Lower lobe of right lung (tissue), 2 donors: ENCODE measurements around the gene TIAM1. TPM values are rescaled to one million over a fixed set of nuclear protein-coding genes. Genes with fewer than 3 reads are reported as not detected.

Experiments
- ATAC-seq, 2 donors: fragments of 200-7000 bp; cut with Tn5 transposase; one replicate each; pipeline ENCODE4 v1.9.1; 2020 to 2022; ENCODE audit warnings: mild to moderate bottlenecking in 2 of 2, moderate library complexity in 2 of 2
- DNase-seq: peaks from one replicate; pipeline ENCODE4 v3.0.0-alpha.2; 2020
- H3K27ac ChIP-seq: fragments of 200-600 bp; one replicate; pipeline ENCODE4 v1.8.0; 2022
- H3K27me3 ChIP-seq: fragments of 200-600 bp; one replicate; pipeline ENCODE4 v1.8.0; 2022; ENCODE audit warnings: low read depth
- H3K36me3 ChIP-seq: fragments of 200-600 bp; one replicate; pipeline ENCODE4 v1.8.0; 2022; ENCODE audit warnings: mild to moderate bottlenecking
- H3K4me1 ChIP-seq: fragments of 200-600 bp; one replicate; pipeline ENCODE4 v1.8.0; 2022
- H3K4me3 ChIP-seq: fragments of 200-600 bp; one replicate; pipeline ENCODE4 v1.8.0; 2022; ENCODE audit warnings: mild to moderate bottlenecking
- H3K9me3 ChIP-seq: fragments of 200-600 bp; one replicate; pipeline ENCODE4 v1.8.0; 2022
- CTCF ChIP-seq: fragments of 200-600 bp; IDR thresholded peaks from one replicate; pipeline ENCODE4 v1.8.0; 2022; ENCODE audit warnings: antibody characterized with exemption, mild to moderate bottlenecking
- intact Hi-C: fragments of 100-400 bp; cut with DNase I; formaldehyde crosslinking; loops from one replicate; pipeline ENCODE4 v1.11.0; 2022
- total RNA-seq: library from RNA; stranded (reverse); fragmentation: NEBNext Ultra II Directional; extraction: Animal tissue kit (Norgen Biotek cat#: 25700); gene quantifications from one replicate; pipeline ENCODE4 v1.2.1, GENCODE V29; 2021
- donor health status: DM: no; HTN: yes; CAD: no; lungs with severe emphysema.

TIAM1 gene
- total RNA-seq, 1 donor from 2014 or later, result 45.5 TPM

GRCh38 chr21:31338908-31339368, 5.1 kb downstream of the TIAM1 start:
- peaks cover 5% of the 10 kb centered on the region for H3K36me3 ChIP-seq
- no peak overlapping the region for H3K27ac ChIP-seq
- H3K4me3 ChIP-seq, result no peak overlapping the region
- peaks cover 10% of the 10 kb centered on the region for H3K4me1 ChIP-seq
- no peaks in the 10 kb centered on the region for H3K9me3 ChIP-seq
- DNase-seq, result no peak
- intact Hi-C loops, result no loop called here
- no peak for TF ChIP-seq CTCF
- peaks cover 15% of the 10 kb centered on the region for H3K27me3 ChIP-seq
- ATAC-seq, result no peak

GRCh38 chr21:31337996-31338907, 5.8 kb downstream of the TIAM1 start:
- H3K27me3 ChIP-seq, result peaks cover 9% of the 10 kb centered on the region
- no peak overlapping the region for H3K27ac ChIP-seq
- no peaks in the 10 kb centered on the region for H3K9me3 ChIP-seq
- no peak for TF ChIP-seq CTCF
- ATAC-seq (no peak), DNase-seq (no peak)
- intact Hi-C loops, result no loop called here
- H3K4me3 ChIP-seq, result no peak overlapping the region
- peaks cover 5% of the 10 kb centered on the region for H3K36me3 ChIP-seq
- peaks cover 8% of the 10 kb centered on the region for H3K4me1 ChIP-seq

GRCh38 chr21:31337086-31337485, 7.0 kb downstream of the TIAM1 start:
- peaks cover 5% of the 10 kb centered on the region for H3K36me3 ChIP-seq
- ATAC-seq, result no peak
- no peak for DNase-seq
- H3K9me3 ChIP-seq, result no peaks in the 10 kb centered on the region
- TF ChIP-seq CTCF, result no peak
- H3K27me3 ChIP-seq, result no peaks in the 10 kb centered on the region
- H3K27ac ChIP-seq, result no peak overlapping the region
- intact Hi-C loops, result no loop called here
- H3K4me3 ChIP-seq, result no peak overlapping the region
- peaks cover 8% of the 10 kb centered on the region for H3K4me1 ChIP-seq

GRCh38 chr21:31336739-31337040, 7.4 kb downstream of the TIAM1 start:
- H3K27me3 ChIP-seq, result no peaks in the 10 kb centered on the region
- no peak for DNase-seq
- TF ChIP-seq CTCF, result no peak
- no peak for ATAC-seq
- H3K4me1 ChIP-seq, result peaks cover 8% of the 10 kb centered on the region
- H3K4me3 ChIP-seq, result no peak overlapping the region
- H3K9me3 ChIP-seq, result no peaks in the 10 kb centered on the region
- no peak overlapping the region for H3K27ac ChIP-seq
- intact Hi-C loops, result no loop called here
- H3K36me3 ChIP-seq, result peaks cover 5% of the 10 kb centered on the region

GRCh38 chr21:31335957-31336738, 7.9 kb downstream of the TIAM1 start:
- DNase-seq (no peak), ATAC-seq (no peak)
- TF ChIP-seq CTCF, result no peak
- H3K4me1 ChIP-seq, result peaks cover 8% of the 10 kb centered on the region
- intact Hi-C loops, result no loop called here
- H3K4me3 ChIP-seq, result no peak overlapping the region
- no peaks in the 10 kb centered on the region for H3K27me3 ChIP-seq
- no peak overlapping the region for H3K27ac ChIP-seq
- peaks cover 5% of the 10 kb centered on the region for H3K36me3 ChIP-seq
- no peaks in the 10 kb centered on the region for H3K9me3 ChIP-seq
